Calu3 (cell line): Measurements from ENCODE around the gene PAM16. TPM values are rescaled to one million over a fixed set of nuclear protein-coding genes. Genes with fewer than 3 reads are reported as not detected.

ENCODE experiments used
- BruUV-seq: library from RNA; stranded (reverse); fragments of 400-500 nt; replicated peaks from 2 replicates; lab custom pipeline; 2021; lab: Mats Ljungman, UMichigan
- CTCF ChIA-PET: fragments of 300-600 bp; sonication (Branson Sonifier 250); formaldehyde crosslinking; loops from one replicate; lab custom pipeline; 2022; ENCODE audit warnings: antibody characterized with exemption; lab: Charles Lee
- DNase-seq: peaks from one replicate; pipeline ENCODE4 v3.0.0; 2022
- H3K27ac Mint-ChIP-seq: one replicate; pipeline ENCODE4 v1.8.0; 2022; ENCODE audit warnings: mixed read lengths; ENCODE audit not compliant: unreplicated experiment
- H3K27me3 Mint-ChIP-seq: one replicate; pipeline ENCODE4 v1.8.0; 2022; ENCODE audit warnings: mixed read lengths; ENCODE audit not compliant: unreplicated experiment
- H3K36me3 Mint-ChIP-seq: one replicate; pipeline ENCODE4 v1.8.0; 2022; ENCODE audit warnings: mild to moderate bottlenecking, moderate library complexity, mixed read lengths; ENCODE audit not compliant: insufficient read depth, unreplicated experiment
- H3K4me1 Mint-ChIP-seq: one replicate; pipeline ENCODE4 v1.8.0; 2022; ENCODE audit warnings: mild to moderate bottlenecking, low read depth, mixed read lengths; ENCODE audit not compliant: unreplicated experiment
- H3K4me3 Mint-ChIP-seq: one replicate; pipeline ENCODE4 v1.8.0; 2022; ENCODE audit warnings: mild to moderate bottlenecking, low read depth, moderate library complexity, mixed read lengths; ENCODE audit not compliant: unreplicated experiment
- H3K9me3 Mint-ChIP-seq: one replicate; pipeline ENCODE4 v1.8.0; 2022; ENCODE audit warnings: low read depth, mixed read lengths; ENCODE audit not compliant: unreplicated experiment
- CTCF ChIP-seq: fragments of 200-600 bp; IDR thresholded peaks from one replicate; pipeline ENCODE4 v1.8.0; 2022; ENCODE audit warnings: antibody characterized with exemption; ENCODE audit not compliant: unreplicated experiment
- intact Hi-C: fragments of 100-400 bp; cut with micrococcal nuclease; formaldehyde crosslinking; loops from one replicate; pipeline ENCODE4 v1.10.0; 2022; ENCODE audit not compliant: unreplicated experiment
- total RNA-seq: library from RNA; stranded (reverse); gene quantifications from 2 replicates; pipeline ENCODE4 v1.2.3, GENCODE V29; 2022

The PAM16 gene
- total RNA-seq, 1 experiment from 2014 or later, result 72.7 TPM

- BruUV-seq, result no TSS peak
- Mint-ChIP-seq H3K27me3 (no peaks in the 10 kb centered on the region), H3K4me1 (peaks cover 48% of the 10 kb centered on the region), H3K9me3 (no peaks in the 10 kb centered on the region), H3K27ac (no peak overlapping the region), H3K4me3 (no peak overlapping the region), H3K36me3 (peaks cover 41% of the 10 kb centered on the region)
- TF ChIP-seq CTCF, result no peak
- intact Hi-C loops, result no loop called here
- DNase-seq, result no peak
- CTCF ChIA-PET, result interaction anchor here (2.4 kb wide), 1 partner anchor 33 kb away, joined by 14 read pairs; no protein-coding TSS in a partner anchor
Measured at GRCh38 chr16:4370151-4370550, 19.0 kb upstream of the PAM16 start.

- BruUV-seq, result no TSS peak
- peaks cover 38% of the 10 kb centered on the region for H3K4me1 Mint-ChIP-seq
- H3K4me3 Mint-ChIP-seq, result no peak overlapping the region
- H3K9me3 Mint-ChIP-seq, result no peaks in the 10 kb centered on the region
- peak overlapping the region; percentile 47 for H3K27ac Mint-ChIP-seq
- CTCF ChIA-PET, result interaction anchor here (0.5 to 2.4 kb wide), 10 partner anchors 9 to 1295 kb away, joined by 3 to 14 read pairs (median 3); no protein-coding TSS in a partner anchor
- peaks cover 34% of the 10 kb centered on the region for H3K36me3 Mint-ChIP-seq
- no peak for TF ChIP-seq CTCF
- H3K27me3 Mint-ChIP-seq, result no peaks in the 10 kb centered on the region
- intact Hi-C loops, result no loop called here
- DNase-seq, result peak; percentile 80
Measured at GRCh38 chr16:4369007-4369733, 18.0 kb upstream of the PAM16 start.

GRCh38 chr16:4367393-4367856, 16.3 kb upstream of the PAM16 start:
- TF ChIP-seq CTCF, result no peak
- CTCF ChIA-PET, result interaction anchor here (0.6 kb wide), 2 partner anchors 46 to 327 kb away, joined by 3 to 5 read pairs; no protein-coding TSS in a partner anchor
- BruUV-seq, result no TSS peak

GRCh38 chr16:4366016-4366415, 14.9 kb upstream of the PAM16 start:
- no peak overlapping the region for H3K4me3 Mint-ChIP-seq
- H3K4me1 Mint-ChIP-seq, result peaks cover 28% of the 10 kb centered on the region
- CTCF ChIA-PET, result interaction anchor here (0.5 to 0.7 kb wide), 3 partner anchors 42 to 591 kb away, joined by 3 to 5 read pairs (median 4); no protein-coding TSS in a partner anchor
- no peak overlapping the region for H3K27ac Mint-ChIP-seq
- no peak for TF ChIP-seq CTCF
- peaks cover 19% of the 10 kb centered on the region for H3K36me3 Mint-ChIP-seq
- no peaks in the 10 kb centered on the region for H3K9me3 Mint-ChIP-seq
- BruUV-seq, result no TSS peak
- intact Hi-C loops, result no loop called here
- H3K27me3 Mint-ChIP-seq, result no peaks in the 10 kb centered on the region
- DNase-seq, result no peak

More at GRCh38 chr16:4367393-4367856, 16.3 kb upstream of the PAM16 start:
- DNase-seq, result no peak
- no peaks in the 10 kb centered on the region for H3K9me3 Mint-ChIP-seq
- H3K27me3 Mint-ChIP-seq, result no peaks in the 10 kb centered on the region
- H3K4me3 Mint-ChIP-seq, result no peak overlapping the region
- peak overlapping the region; percentile 18 for H3K27ac Mint-ChIP-seq
- intact Hi-C loops, result no loop called here
- H3K4me1 Mint-ChIP-seq, result peaks cover 33% of the 10 kb centered on the region
- peaks cover 28% of the 10 kb centered on the region for H3K36me3 Mint-ChIP-seq
